ENCODE data around the gene SNRPN.
"Not testable (repeated sequence)": the region's sequence is repeated elsewhere in the genome, so short reads cannot be mapped to it uniquely, and the experiment has no call there.

The SNRPN gene

DNA sequence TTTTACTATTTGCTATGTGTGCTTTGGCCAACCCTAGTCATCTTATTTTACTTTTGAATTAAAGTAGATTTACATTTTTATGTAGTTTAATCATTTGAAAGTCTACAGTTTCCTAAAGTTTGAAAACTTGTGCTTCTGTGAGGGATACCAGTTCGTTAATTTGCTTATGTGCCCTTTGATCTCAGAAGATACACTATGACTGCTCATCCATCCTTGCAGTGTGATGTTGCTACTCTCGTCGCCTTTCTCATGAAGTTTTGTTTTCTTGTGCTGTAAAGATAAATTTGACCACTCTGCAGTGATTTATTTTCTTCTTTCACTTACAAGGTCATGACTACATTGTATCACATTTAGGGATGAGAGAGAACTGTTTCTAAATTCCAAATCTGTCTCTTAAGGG is 16.3 kb downstream of the SNRPN start:
- DNase-seq (ENCODE audit: low read depth in 2 of 2), result no peak
- no peak overlapping the region for H3K4me3 ChIP-seq (replicated peaks in 1 of 2; ENCODE audit: low read depth in 2 of 2, low read length in 2 of 2)
- TF ChIP-seq, protein P1, sequence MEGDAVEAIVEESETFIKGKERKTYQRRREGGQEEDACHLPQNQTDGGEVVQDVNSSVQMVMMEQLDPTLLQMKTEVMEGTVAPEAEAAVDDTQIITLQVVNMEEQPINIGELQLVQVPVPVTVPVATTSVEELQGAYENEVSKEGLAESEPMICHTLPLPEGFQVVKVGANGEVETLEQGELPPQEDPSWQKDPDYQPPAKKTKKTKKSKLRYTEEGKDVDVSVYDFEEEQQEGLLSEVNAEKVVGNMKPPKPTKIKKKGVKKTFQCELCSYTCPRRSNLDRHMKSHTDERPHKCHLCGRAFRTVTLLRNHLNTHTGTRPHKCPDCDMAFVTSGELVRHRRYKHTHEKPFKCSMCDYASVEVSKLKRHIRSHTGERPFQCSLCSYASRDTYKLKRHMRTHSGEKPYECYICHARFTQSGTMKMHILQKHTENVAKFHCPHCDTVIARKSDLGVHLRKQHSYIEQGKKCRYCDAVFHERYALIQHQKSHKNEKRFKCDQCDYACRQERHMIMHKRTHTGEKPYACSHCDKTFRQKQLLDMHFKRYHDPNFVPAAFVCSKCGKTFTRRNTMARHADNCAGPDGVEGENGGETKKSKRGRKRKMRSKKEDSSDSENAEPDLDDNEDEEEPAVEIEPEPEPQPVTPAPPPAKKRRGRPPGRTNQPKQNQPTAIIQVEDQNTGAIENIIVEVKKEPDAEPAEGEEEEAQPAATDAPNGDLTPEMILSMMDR (IDR thresholded peaks at IDR 0.05; ENCODE audit: low read depth, low read length), result no peak

DNA sequence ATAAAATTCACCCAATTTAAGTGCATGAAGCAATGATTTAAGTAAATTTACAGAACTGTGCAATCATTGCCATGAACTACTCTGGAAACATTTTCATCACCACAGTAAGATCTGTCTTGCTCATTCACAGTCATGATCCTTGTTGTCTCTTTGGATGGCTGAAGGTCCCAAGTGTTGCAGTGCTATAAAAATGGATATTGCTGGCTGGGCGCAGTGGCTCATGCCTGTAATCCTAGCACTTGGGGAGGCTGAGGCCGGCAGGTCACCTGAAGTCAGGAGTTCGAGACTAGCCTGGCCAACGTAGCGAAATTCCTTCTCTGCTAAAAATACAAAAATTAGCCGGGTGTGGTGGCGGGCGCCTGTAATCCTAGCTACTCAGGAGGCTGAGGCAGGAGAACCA is 17.0 kb downstream of the SNRPN start:
- TF ChIP-seq, protein P1 (IDR thresholded peaks at IDR 0.05; ENCODE audit: low read depth, low read length), result no peak
- H3K4me3 ChIP-seq (replicated peaks in 1 of 2; ENCODE audit: low read depth in 2 of 2, low read length in 2 of 2), result no peak overlapping the region
- DNase-seq (ENCODE audit: low read depth in 2 of 2), result no peak

DNA sequence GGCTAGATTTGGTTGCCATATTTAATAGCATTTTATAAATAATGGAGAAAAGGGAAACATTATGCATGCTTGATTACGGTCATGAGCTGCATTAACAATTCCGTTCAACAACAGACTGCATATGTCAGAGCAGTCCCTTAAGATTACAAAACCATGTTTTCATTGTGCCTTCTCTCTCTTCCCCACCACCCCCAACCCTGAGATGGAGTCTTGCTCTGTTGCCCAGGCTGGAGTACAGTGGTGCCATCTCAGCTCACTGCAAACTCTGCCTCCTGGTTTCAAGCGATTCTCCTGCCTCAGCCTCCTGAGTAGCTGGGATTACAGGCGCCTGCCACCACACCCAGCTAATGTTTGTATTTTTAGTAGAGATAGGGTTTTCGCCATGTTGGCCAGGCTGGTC is 17.9 kb downstream of the SNRPN start:
- H3K4me3 ChIP-seq (replicated peaks in 1 of 2; ENCODE audit: low read depth in 2 of 2, low read length in 2 of 2); DNase-seq (ENCODE audit: low read depth in 2 of 2): not testable (repeated sequence)

DNA sequence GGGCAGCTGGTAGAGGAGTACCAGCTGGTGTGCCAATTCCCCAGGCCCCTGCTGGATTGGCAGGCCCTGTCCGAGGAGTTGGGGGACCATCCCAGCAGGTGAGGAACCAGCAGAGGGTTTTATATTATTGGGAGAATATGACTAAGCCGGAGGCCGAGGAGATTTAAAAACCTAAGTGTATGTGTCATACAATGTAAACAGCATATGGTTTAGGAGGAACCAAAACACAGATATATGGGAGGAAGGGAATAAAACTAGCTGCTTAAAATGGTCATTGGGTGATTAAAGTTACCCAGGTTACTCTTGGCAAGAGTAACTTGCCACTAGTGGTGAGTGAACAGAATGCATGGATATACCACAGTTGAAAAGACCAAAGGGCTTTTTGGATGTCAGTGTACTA is 22.1 kb downstream of the SNRPN start:
- no peak overlapping the region for H3K4me3 ChIP-seq (replicated peaks in 1 of 2; ENCODE audit: low read depth in 2 of 2, low read length in 2 of 2)
- no peak for DNase-seq (ENCODE audit: low read depth in 2 of 2)
- TF ChIP-seq, protein P1 (IDR thresholded peaks at IDR 0.05; ENCODE audit: low read depth, low read length), result no peak

DNA sequence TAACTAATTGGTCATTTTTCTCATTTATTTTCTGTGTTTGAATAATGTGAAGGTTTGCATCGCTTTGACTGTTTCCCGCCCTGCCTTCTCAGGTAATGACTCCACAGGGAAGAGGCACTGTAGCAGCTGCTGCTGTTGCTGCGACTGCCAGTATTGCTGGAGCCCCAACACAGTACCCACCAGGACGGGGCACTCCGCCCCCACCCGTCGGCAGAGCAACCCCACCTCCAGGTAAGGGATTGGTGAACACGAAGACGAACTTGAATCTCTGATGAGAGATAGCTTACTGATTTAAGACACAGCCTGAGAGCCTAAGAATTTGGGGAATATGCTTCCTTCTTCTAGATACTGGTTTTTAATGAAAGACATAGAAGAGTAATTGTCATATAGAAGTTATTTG is 22.9 kb downstream of the SNRPN start:
- DNase-seq (ENCODE audit: low read depth in 2 of 2), result no peak
- TF ChIP-seq, protein P1 (IDR thresholded peaks at IDR 0.05; ENCODE audit: low read depth, low read length), result no peak

DNA sequence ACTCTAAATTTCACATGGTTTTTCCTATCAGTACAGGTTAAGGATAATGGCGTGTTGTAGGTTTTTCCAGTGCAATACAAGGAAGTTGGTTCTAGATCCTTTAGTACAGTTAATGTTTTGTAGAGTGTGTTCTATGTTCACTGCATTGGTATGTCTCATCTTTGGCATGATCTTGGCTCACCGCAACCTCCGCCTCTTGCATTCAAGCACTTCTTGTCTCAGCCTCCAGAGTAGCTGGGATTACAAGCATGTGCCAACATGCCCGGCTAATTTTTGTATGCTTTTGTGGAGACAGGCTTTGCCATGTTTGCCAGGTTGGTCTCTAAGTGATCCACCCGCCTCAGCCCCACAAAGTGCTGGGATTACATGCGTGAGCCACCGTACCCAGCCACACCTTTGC is 30.4 kb downstream of the SNRPN start:
- DNase-seq (ENCODE audit: low read depth in 2 of 2), result no peak
- H3K4me3 ChIP-seq (replicated peaks in 1 of 2; ENCODE audit: low read depth in 2 of 2, low read length in 2 of 2), result no peak overlapping the region
- TF ChIP-seq, protein P1 (IDR thresholded peaks at IDR 0.05; ENCODE audit: low read depth, low read length), result no peak

More for the DNA sequence above, 22.9 kb downstream of the SNRPN start:
- H3K4me3 ChIP-seq (replicated peaks in 1 of 2; ENCODE audit: low read depth in 2 of 2, low read length in 2 of 2), result no peak overlapping the region

DNA sequence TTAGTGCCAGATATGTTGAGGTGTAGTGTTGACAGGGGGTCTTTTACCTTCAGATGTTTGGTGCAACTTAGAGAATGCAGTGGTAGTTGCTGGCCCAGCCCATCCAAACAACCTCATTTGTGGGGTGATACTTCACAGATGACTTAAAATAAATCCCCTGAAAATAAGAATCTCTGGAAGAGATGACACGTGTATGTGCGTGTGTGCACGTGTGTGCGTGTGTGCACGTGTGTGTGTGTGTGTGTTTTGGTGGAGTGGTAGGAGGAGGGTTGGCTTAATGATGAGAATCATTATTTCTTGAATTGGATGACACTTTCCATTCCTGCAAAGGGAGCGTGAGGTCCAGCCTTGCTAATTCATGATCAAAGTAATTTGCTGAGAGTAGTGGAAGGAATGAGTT is 31.9 kb downstream of the SNRPN start:
- DNase-seq (ENCODE audit: low read depth in 2 of 2), result no peak
- TF ChIP-seq, protein P1 (IDR thresholded peaks at IDR 0.05; ENCODE audit: low read depth, low read length), result no peak
- no peak overlapping the region for H3K4me3 ChIP-seq (replicated peaks in 1 of 2; ENCODE audit: low read depth in 2 of 2, low read length in 2 of 2)
